GM12874 (cell line): ENCODE data around the gene CAPS.

ENCODE experiments used
- CTCF ChIP-seq: IDR thresholded peaks from 2 replicates; pipeline ENCODE4 v1.5.1; 2011; ENCODE audit warnings: low read depth, mild to moderate bottlenecking, control low read depth, low read length, moderate library complexity; ENCODE audit not compliant: insufficient read depth

The CAPS gene

GRCh38 chr19:5910638-5910907 is 3.5 kb upstream of the CAPS start:
- no peak for TF ChIP-seq CTCF

GRCh38 chr19:5911366-5911765 is 2.7 kb upstream of the CAPS start:
- no peak for TF ChIP-seq CTCF

- TF ChIP-seq CTCF: no peak
Observed at GRCh38 chr19:5914358-5914774, 312 bp downstream of the CAPS start.

GRCh38 chr19:5914946-5915781 is 1.1 kb downstream of the CAPS start:
- no peak for TF ChIP-seq CTCF

GRCh38 chr19:5915782-5916165 is 1.7 kb downstream of the CAPS start:
- no peak for TF ChIP-seq CTCF

GRCh38 chr19:5916181-5916708 is 2.2 kb downstream of the CAPS start:
- no peak for TF ChIP-seq CTCF

GRCh38 chr19:5917431-5918107 is 3.5 kb downstream of the CAPS start:
- no peak for TF ChIP-seq CTCF
